GM12891 (cell line): ENCODE measurements around the gene GSG1.

Experiments used
- DNase-seq: peaks from one replicate; pipeline ENCODE4 v3.0.0; 2011; ENCODE audit warnings: low spot score; ENCODE audit not compliant: insufficient read length
- FAIRE-seq: peaks from 2 replicates; lab custom pipeline; 2011; peaks lifted over from hg19 to GRCh38; lab: Jason Lieb, UNC
- PAX5 ChIP-seq: IDR thresholded peaks from 2 replicates; pipeline ENCODE4 v1.6.1; 2011; ENCODE audit warnings: low read length, moderate library complexity, mild to moderate bottlenecking; ENCODE audit not compliant: insufficient read depth, severe bottlenecking
- POLR2A ChIP-seq: IDR thresholded peaks from 2 replicates; pipeline ENCODE4 v1.6.1; 2011; ENCODE audit warnings: low read depth, low read length, control low read depth
- POLR2AphosphoS5 ChIP-seq: IDR thresholded peaks from 2 replicates; pipeline ENCODE4 v1.6.1; 2011; ENCODE audit warnings: low read depth, low read length, control low read depth
- POU2F2 ChIP-seq: IDR thresholded peaks from 2 replicates; pipeline ENCODE4 v1.6.1; 2011; ENCODE audit warnings: low read depth, mild to moderate bottlenecking, control low read depth, low read length, moderate library complexity
- SPI1 ChIP-seq: IDR thresholded peaks from 2 replicates; pipeline ENCODE4 v1.6.1; 2011; ENCODE audit warnings: low read depth, low read length, control low read depth
- TAF1 ChIP-seq: IDR thresholded peaks from 2 replicates; pipeline ENCODE4 v1.6.1; 2011; ENCODE audit warnings: low read depth, low read length, control low read depth

Gene GSG1

DNA sequence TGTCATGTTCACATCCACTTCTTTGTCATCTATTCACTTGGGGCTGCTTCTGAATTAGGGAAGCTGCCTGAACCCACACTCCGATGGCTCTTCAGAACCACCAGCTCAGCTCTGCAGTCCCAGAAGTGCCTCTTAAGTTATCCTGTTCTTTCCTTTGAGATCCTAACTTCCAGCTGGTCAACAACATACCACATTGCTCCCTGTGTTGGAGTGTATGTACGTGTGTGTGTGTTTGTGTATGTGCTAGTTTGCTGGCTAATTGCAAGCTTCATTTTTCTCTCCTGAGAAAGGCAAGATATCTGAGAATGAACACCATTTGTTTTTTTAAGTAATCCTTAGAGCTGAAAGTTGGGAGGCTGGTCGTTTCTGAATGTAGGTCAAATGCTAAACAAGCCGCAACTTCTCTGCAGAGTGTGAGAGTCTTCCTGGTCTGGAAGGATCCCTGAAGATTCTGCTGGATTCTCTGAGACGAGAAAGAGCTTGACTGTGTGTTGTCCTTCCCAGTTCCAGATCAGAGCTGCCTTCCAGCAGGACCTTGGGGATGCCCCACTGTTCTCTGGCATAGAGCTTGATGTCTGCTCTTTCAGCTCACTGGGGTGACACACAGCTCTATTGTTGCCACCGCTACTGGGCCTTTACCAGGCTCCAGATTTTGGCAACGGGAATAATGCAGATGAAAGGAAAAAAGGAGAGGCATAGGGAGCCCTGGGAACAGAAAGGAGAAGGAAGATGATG is 839 bp downstream of the GSG1 start:
- no peak for DNase-seq
- TF ChIP-seq POU2F2 = no peak
- TF ChIP-seq SPI1 = no peak
- TF ChIP-seq POLR2AphosphoS5 = no peak
- no peak for FAIRE-seq

DNA sequence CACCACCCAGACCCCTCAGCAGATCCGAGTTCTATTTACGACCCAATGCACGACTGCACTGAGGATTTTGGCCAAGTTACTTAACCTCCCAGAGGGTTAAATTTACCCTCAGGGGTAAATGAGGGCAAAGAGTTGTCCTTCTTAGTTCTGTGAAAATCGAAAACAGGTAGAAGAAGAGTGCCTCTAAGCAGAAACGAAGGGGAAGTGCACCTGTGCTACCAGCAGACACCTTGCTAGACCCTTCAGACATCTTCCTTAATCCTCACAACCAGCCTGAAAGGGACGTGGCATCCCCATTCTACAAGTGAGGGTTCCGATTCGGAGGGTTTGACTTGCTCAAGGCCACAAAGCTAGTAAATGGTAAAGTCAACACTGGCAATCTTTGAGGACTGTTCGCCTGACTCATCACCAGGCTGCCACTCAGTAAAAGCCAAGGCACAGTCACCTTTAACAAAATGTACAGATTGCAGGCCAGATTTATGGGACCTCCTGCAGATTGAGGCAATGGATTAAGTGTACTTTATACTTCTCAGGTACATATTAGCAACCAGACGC is 1.6 kb downstream of the GSG1 start:
- DNase-seq = no peak
- TF ChIP-seq SPI1 (0 out of 2 replicates have a peak, but pooled peaks have one; percentile 1), PAX5 (no peak)
- FAIRE-seq = no peak

DNA sequence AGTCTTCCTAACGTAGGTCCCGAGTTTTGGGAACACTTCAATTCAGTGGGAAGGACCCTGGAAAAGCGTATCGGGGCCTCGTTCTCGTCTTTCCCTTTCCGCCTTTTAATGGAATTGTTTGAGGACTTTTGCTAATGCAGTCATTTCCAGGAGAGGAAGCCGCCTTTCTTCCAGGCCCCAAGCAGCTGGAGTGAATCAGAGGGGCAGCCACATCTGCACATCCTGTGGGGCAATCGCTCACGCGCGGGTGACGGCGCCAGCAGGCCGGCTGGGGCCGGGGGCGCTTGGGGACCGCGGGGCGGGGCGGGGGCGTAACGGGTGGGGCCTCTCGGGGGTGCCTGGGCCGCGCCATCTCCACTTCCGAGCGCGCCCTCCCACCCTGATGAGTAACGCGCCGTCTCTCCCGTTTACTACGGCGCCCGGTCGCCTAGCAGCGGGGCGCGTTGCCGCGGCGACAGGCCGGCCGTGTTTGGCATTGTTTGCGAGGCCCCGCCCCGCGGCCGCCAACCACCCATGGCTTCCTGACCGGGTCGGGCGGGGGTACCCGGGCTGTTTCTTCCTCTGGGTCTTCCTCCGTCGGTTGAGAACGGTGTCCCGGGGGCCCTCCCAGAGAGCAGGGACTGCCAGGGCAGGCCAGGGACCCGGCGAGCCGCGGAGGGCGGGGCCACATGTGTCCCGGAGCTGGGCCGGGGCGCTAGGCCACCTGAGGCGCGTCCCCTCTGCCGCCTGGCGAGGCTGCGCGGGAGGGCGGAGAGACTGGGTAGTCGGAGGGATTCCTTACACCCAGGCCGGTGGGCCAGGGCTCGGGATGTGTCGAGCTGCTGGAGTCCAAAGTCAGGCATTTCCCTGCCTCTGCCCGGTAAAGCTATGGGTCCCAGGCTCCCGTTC is 2.3 kb downstream of the GSG1 start:
- DNase-seq (peak; percentile 69), FAIRE-seq (peak; percentile 92)
- TF ChIP-seq PAX5 (no peak), POLR2AphosphoS5 (no peak), POU2F2 (no peak), TAF1 (no peak), SPI1 (no peak), POLR2A (no peak)

DNA sequence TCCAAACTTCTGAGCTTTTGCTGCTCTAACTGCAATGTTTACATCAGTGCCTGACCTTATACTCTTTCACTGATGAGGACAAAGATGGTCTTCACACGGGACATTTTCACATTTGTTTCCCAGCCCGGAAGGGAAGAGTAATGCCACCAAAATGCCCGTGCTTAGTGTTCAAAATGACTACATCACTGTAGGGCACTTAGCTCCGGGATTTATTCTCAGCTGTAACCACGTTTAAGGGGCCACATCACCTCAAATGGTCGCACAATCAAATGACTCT is 2.9 kb downstream of the GSG1 start:
- DNase-seq = no peak
- FAIRE-seq = no peak
- TF ChIP-seq POLR2AphosphoS5 = no peak

DNA sequence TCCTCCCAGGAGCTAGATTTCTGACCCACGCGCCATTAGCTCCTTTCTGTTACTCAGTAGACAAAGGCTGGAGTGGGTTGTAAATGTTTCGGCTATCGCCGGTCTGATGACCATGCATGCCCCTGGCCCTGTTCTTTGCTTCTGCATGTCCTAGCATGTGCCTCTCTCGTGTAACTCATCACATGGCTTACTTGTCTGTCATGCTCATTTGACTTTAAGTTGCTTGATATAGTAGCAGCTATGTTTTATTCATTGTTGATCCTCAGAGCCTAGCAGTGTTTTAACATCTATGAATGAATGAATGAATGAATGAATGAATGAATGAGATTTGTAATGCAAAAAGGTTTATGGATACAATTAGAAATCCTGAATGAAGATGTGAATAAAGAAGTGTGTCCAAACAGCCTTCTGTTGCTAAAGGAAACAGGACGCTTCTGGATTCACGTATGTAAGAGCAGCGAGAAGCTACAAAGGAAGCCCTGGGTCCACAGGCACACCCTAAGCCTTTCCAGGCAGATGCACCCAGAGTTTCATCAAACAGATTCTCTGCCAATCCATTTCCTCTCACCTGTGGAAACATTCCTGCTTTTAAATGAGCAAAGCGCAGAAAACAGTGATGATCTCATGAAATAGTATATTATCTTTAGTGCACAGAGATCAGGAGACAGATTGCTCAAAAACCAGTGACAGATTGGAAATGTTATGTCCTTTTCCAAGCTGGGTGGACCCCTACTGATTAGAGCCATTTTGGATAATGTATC is 3.4 kb downstream of the GSG1 start:
- no peak for TF ChIP-seq POLR2A
- TF ChIP-seq PAX5 = no peak
- TF ChIP-seq SPI1 = no peak
- TF ChIP-seq POLR2AphosphoS5 = no peak
- no peak for TF ChIP-seq TAF1
- no peak for TF ChIP-seq POU2F2
- DNase-seq (no peak), FAIRE-seq (peak; percentile 31)

DNA sequence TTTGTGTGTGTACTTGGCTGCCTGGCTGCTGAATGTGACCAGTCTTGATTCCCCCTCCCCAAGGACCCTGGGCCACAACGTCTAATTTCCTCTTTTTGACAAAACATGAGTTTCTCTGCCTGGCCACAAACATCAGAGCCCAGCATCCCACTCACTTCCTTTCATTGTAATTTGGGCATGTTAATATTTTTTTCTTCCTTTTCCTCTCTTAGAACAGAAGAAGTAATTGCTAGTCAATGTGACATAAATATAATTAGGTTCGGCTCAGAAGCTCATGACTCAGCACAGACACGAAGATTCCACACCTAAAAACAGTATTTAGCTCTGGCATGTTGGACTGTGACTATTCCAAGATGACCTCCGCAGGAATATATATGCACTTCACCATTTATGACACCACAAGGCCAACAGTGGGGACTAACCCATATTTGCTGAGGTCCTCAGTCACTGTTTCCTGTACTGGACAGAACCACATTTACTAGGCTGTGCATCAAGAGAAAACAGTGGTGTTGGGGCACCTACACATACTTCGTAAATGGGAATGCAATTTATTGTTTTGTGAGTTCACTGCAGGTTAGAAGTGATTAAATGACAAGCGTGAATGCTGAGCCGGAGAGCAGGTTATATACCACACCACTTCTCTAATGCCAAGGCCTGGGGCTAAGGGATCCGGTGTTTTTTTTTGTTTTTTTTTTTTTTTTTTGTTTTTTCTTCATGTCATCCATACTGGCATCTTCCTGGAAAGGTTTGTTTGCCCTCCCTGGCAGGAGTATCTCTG is 4.2 kb downstream of the GSG1 start:
- FAIRE-seq (no peak), DNase-seq (no peak)
- 0 out of 2 replicates have a peak, but pooled peaks have one; percentile 20 for TF ChIP-seq SPI1
- no peak for TF ChIP-seq TAF1
- no peak for TF ChIP-seq POU2F2
- TF ChIP-seq POLR2A = no peak

DNA sequence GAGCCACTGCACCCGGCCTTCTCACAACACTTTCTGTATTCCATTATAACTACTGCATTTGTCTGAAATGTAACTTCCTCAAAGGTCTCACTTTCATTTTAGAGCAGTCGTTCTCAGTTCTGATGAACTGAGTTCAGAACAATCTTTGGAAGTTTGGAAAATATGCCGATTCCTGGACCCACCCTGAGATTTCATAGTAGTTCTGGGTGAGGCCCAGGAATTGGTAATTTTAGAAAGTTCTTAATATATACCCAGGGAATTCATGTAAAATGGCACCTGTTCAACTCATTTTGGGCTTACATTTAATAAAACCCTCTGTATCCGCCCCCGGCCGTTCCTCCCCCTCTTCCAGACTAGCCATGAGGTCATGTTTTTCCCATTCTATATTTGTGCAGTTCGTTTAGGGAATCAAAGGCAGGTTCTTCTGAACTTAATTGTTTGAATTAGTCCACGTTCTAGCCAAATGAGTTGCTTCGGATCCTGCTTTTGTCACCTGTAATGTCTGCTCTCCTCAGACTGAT is 5.9 kb downstream of the GSG1 start:
- no peak for TF ChIP-seq TAF1
- no peak for TF ChIP-seq SPI1
- TF ChIP-seq POU2F2 = no peak
- TF ChIP-seq POLR2A = no peak
- no peak for TF ChIP-seq POLR2AphosphoS5
- no peak for TF ChIP-seq PAX5
- FAIRE-seq (no peak), DNase-seq (no peak)

DNA sequence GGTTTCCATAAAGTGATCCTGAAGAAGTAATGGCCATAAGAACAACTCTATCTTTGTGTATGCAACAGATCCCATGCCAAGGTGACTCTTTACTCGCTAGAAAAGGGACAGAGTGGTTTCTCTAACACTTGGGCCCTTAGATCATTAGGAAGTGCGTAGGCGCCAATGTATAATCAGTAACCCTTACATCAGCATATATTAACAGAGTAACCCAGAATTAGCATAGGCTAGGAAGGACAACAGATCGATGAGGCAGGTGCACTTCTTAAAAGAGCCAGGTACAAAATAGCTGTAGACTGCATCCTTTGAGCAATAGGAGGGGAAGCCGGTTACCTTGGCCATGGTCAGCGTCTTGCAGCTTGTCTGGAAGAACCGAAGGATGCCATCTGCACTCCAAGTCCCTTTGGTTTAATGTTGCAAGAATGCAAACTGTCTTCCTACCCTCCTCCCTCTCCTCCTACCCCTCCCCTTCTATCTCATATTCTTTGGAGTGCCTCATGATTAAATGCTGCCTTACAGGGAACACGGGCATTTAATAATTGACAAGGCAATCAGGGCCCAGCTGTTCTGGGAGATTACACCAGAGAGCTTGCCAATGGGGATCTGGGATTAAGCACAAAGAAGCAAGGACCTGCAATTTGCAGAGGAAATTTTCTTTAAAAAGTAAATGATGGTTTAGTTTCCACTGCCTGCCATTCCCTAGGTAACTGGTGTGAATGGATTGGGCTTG is 8.0 kb downstream of the GSG1 start:
- TF ChIP-seq TAF1 (no peak), POU2F2 (no peak), POLR2AphosphoS5 (no peak), PAX5 (no peak), POLR2A (no peak), SPI1 (no peak)
- FAIRE-seq = no peak

More for the DNA sequence above, 8.0 kb downstream of the GSG1 start:
- no peak for DNase-seq
